Tibial nerve (tissue), 4 donors: ENCODE measurements around the gene GAP43. TPM values are rescaled to one million over a fixed set of nuclear protein-coding genes. Genes with fewer than 3 reads are reported as not detected.
"Not testable (repeated sequence)": the region's sequence is repeated elsewhere in the genome, so short reads cannot be mapped to it uniquely, and the experiment has no call there.

Experiments used
- DNase-seq, 2 donors: peaks; one replicate each; pipeline ENCODE4 v3.0.0-alpha.2; 2019; ENCODE audit warnings: low spot score in 2 of 2
- H3K27ac ChIP-seq, 4 donors: fragments of 200-600 bp; sonication (generic) in 3 of 4; one replicate each; pipeline ENCODE4 v1.5.1; 2017 to 2019; ENCODE audit warnings: mild to moderate bottlenecking in 1 of 4
- H3K27me3 ChIP-seq, 2 donors: fragments of 200-600 bp; sonication (generic) in 1 of 2; one replicate each; pipeline versions ENCODE4 v1.5.1 to v1.6.0; 2017 to 2019
- H3K36me3 ChIP-seq, 3 donors: fragments of 200-600 bp; sonication (generic); one replicate each; pipeline ENCODE4 v1.5.1; 2018 to 2019
- H3K4me1 ChIP-seq, 4 donors: fragments of 200-600 bp; sonication (generic) in 3 of 4; one replicate each; pipeline ENCODE4 v1.5.1; 2017 to 2019
- H3K4me3 ChIP-seq, 4 donors: fragments of 200-600 bp; sonication (generic) in 3 of 4; one replicate each; pipeline ENCODE4 v1.5.1; 2017 to 2019; ENCODE audit warnings: mild to moderate bottlenecking in 1 of 4, moderate library complexity in 1 of 4
- H3K9me3 ChIP-seq, 4 donors: fragments of 200-600 bp; sonication (generic) in 3 of 4; one replicate each; pipeline ENCODE4 v1.5.1; 2017 to 2019
- CTCF ChIP-seq, 5 experiments: fragments of 200-600 bp in 3 of 5; fragments of 450-650 bp in 2 of 5; sonication (generic) in 3 of 5; IDR thresholded peaks; one replicate each; pipeline ENCODE4 v1.5.1; 2016 to 2019; ENCODE audit warnings: antibody characterized with exemption in 5 of 5, mild to moderate bottlenecking in 3 of 5, moderate library complexity in 2 of 5
- EP300 ChIP-seq, 2 donors: sonication (generic); formaldehyde crosslinking; IDR thresholded peaks; one replicate each; pipeline ENCODE4 v1.6.1; 2017; ENCODE audit warnings: antibody characterized with exemption in 2 of 2, mild to moderate bottlenecking in 1 of 2
- POLR2A ChIP-seq, 2 donors: fragments of 450-650 bp; IDR thresholded peaks; one replicate each; pipeline ENCODE4 v1.6.1; 2017; ENCODE audit warnings: antibody characterized with exemption in 2 of 2, mild to moderate bottlenecking in 2 of 2, moderate library complexity in 2 of 2
- whole genome bisulfite sequencing, 2 donors: methylation state at CpG; one replicate each; pipeline ENCODE4 v1.1.5; 2018; 5-methylcytosine and 5-hydroxymethylcytosine counted together
- total RNA-seq, 4 donors: library from RNA; depleted of rRNA; stranded (reverse); fragments of >200 nt; gene quantifications; one replicate each; pipeline ENCODE4 v1.1.0, GENCODE V29; 2016

Gene GAP43
- total RNA-seq, 4 donors from 2014 or later: 2.4 to 15.3 (median 6.0) TPM

- Histone ChIP-seq H3K36me3 (no peaks in the 10 kb centered on the region), H3K27me3 (no peaks in the 10 kb centered on the region), H3K4me3 (no peak overlapping the region), H3K9me3 (no peaks in the 10 kb centered on the region), H3K27ac (no peak overlapping the region), H3K4me1 (no peaks in the 10 kb centered on the region)
- no peak for DNase-seq
- WGBS, 2 donors: 66 to 71% methylated on average over 4 of the region's 4 CpGs
- TF ChIP-seq EP300 (IDR thresholded peaks at IDR 0.05) (no peak), CTCF (IDR thresholded peaks at IDR 0.05) (no peak), POLR2A (IDR thresholded peaks at IDR 0.05) (no peak)
Observed at GRCh38 chr3:115720983-115721382, 97.7 kb downstream of the GAP43 start.

- WGBS, 2 donors: 95% methylated on average over 3 of the region's 3 CpGs
- Histone ChIP-seq H3K27me3 (no peaks in the 10 kb centered on the region), H3K4me1 (no peaks in the 10 kb centered on the region), H3K4me3 (no peak overlapping the region), H3K27ac (no peak overlapping the region), H3K9me3 (no peaks in the 10 kb centered on the region), H3K36me3 (no peaks in the 10 kb centered on the region)
- TF ChIP-seq POLR2A (IDR thresholded peaks at IDR 0.05) (no peak), CTCF (IDR thresholded peaks at IDR 0.05) (no peak), EP300 (IDR thresholded peaks at IDR 0.05) (no peak)
- no peak for DNase-seq
Observed at GRCh38 chr3:115725800-115726199, 102.5 kb downstream of the GAP43 start.

- no peak for DNase-seq
- 62 to 68% methylated on average over 1 of the region's 1 CpG for WGBS, 2 donors
- Histone ChIP-seq H3K27ac (no peak overlapping the region), H3K4me3 (no peak overlapping the region), H3K4me1 (no peaks in the 10 kb centered on the region), H3K9me3 (peaks cover 0 to 9% (median 0%) of the 10 kb centered on the region in 4 donors), H3K27me3 (no peaks in the 10 kb centered on the region), H3K36me3 (no peaks in the 10 kb centered on the region)
- TF ChIP-seq POLR2A (IDR thresholded peaks at IDR 0.05) (no peak), EP300 (IDR thresholded peaks at IDR 0.05) (no peak), CTCF (IDR thresholded peaks at IDR 0.05) (no peak)
Observed at GRCh38 chr3:115727135-115727534, 103.8 kb downstream of the GAP43 start.

GRCh38 chr3:115728013-115728412 is 104.7 kb downstream of the GAP43 start:
- Histone ChIP-seq H3K36me3 (no peaks in the 10 kb centered on the region), H3K9me3 (peaks cover 0 to 9% (median 0%) of the 10 kb centered on the region in 4 donors), H3K4me3 (no peak overlapping the region), H3K4me1 (no peaks in the 10 kb centered on the region), H3K27me3 (no peaks in the 10 kb centered on the region), H3K27ac (no peak overlapping the region)
- DNase-seq: no peak
- TF ChIP-seq EP300 (IDR thresholded peaks at IDR 0.05) (no peak), POLR2A (IDR thresholded peaks at IDR 0.05) (no peak), CTCF (IDR thresholded peaks at IDR 0.05) (no peak)

- not testable (repeated sequence) for H3K36me3 ChIP-seq, DNase-seq, H3K4me1 ChIP-seq, H3K27ac ChIP-seq, H3K4me3 ChIP-seq, H3K27me3 ChIP-seq
- peaks cover 0 to 29% (median 1%) of the 10 kb centered on the region in 4 donors for H3K9me3 ChIP-seq
- WGBS, 2 donors: 82 to 89% methylated on average over 3 of the region's 3 CpGs
Observed at GRCh38 chr3:115736341-115736740, 113.0 kb downstream of the GAP43 start.

- Histone ChIP-seq H3K36me3 (no peaks in the 10 kb centered on the region), H3K4me1 (no peaks in the 10 kb centered on the region), H3K4me3 (no peak overlapping the region), H3K27me3 (no peaks in the 10 kb centered on the region), H3K27ac (no peak overlapping the region), H3K9me3 (peaks cover 0 to 17% (median 1%) of the 10 kb centered on the region in 4 donors)
- no peak for DNase-seq
- no peak for TF ChIP-seq EP300 (IDR thresholded peaks at IDR 0.05)
- TF ChIP-seq CTCF (IDR thresholded peaks at IDR 0.05): no peak
- TF ChIP-seq POLR2A (IDR thresholded peaks at IDR 0.05): no peak
- 94 to 98% methylated on average over 2 to 5 of the region's 5 CpGs for WGBS, 2 donors
Observed at GRCh38 chr3:115741650-115742049, 118.3 kb downstream of the GAP43 start.

GRCh38 chr3:115744516-115744915 is 121.2 kb downstream of the GAP43 start:
- H3K4me1 ChIP-seq, H3K27me3 ChIP-seq, H3K4me3 ChIP-seq, DNase-seq, H3K27ac ChIP-seq, H3K36me3 ChIP-seq: not testable (repeated sequence)
- 61 to 68% methylated on average over 3 to 4 of the region's 4 CpGs for WGBS, 2 donors
- H3K9me3 ChIP-seq: peaks cover 0 to 12% (median 1%) of the 10 kb centered on the region in 4 donors

GRCh38 chr3:115752978-115753377 is 129.7 kb downstream of the GAP43 start:
- not testable (repeated sequence) for H3K4me3 ChIP-seq, H3K9me3 ChIP-seq, DNase-seq, H3K27me3 ChIP-seq, H3K36me3 ChIP-seq, H3K4me1 ChIP-seq, H3K27ac ChIP-seq
- 86 to 96% methylated on average over 1 of the region's 1 CpG for WGBS, 2 donors
